ENCODE data around the gene MSI2. TPM values are rescaled to one million over a fixed set of nuclear protein-coding genes. Genes with fewer than 3 reads are reported as not detected.

MSI2 gene
- total RNA-seq, 1 experiment from 2014 or later = 75.0 TPM

GRCh38 chr17:57559634-57560318 lies 303.5 kb downstream of the MSI2 start:
- in situ Hi-C loops (cut with HindIII; ENCODE audit: low sequenced_read_pairs) = no loop called here
- DNase-seq (ENCODE audit: low spot score) = no peak

DNA sequence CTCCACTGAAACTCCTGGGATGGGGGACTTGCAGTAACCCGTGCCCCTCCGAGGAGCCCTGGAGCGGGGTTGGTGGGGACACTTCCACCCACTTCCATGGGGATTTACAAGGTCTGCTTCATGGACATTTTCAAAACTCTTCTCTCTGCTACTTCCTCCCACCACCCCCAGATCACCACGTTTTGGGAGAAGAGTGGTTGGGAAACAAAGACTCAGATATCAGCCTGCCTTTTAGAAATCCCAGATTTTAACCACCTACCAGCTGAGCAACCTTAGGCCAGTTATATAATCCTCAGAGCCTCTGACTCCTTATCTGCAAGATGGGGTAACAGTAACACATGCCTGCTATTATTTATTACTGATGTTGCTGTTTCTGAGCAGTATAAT lies 304.0 kb downstream of the MSI2 start:
- in situ Hi-C loops (cut with HindIII; ENCODE audit: low sequenced_read_pairs) = no loop called here
- DNase-seq (ENCODE audit: low spot score) = no peak

DNA sequence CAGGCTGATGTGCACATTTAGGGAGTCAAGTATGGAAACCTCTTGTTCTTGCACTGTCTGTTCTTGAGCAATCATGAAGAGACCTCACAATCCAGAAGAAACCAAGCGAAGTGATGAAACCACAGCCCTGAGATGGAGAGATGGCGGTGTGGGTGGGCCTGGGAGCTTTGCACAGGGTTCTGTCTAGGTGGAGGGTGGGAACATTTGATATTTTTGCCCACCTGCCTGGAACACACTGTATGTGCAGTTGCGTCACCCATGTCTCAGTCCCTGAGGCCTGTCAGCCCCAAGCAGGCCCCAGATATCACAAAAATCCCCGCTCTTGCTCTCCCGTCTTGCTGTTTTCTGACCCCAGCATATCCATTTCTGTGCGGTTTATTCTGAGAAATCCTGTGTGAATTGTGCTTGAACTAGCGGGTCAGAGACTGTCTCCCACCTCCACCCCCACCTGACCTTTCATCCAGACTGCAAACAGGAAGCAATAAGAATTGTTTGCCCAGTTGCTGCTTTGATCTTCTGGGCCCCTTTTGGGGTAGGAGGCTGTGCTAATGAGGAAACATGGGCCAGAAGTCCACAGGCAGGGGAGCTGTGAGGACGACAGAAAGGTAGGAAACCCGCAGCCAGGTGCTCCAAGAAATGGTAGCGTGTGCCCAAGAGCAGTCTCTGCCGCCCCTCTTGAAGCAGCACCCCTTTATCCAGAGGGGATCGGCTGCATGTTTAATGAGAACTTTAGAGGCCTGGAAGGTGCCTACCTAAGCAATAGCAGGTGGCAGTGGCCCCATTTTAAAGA lies 304.9 kb downstream of the MSI2 start:
- DNase-seq (ENCODE audit: low spot score) = no peak
- in situ Hi-C loops (cut with HindIII; ENCODE audit: low sequenced_read_pairs) = no loop called here

GRCh38 chr17:57562184-57562698 lies 305.9 kb downstream of the MSI2 start:
- peak; percentile 55 for DNase-seq (ENCODE audit: low spot score)
- in situ Hi-C loops (cut with HindIII; ENCODE audit: low sequenced_read_pairs) = no loop called here

DNA sequence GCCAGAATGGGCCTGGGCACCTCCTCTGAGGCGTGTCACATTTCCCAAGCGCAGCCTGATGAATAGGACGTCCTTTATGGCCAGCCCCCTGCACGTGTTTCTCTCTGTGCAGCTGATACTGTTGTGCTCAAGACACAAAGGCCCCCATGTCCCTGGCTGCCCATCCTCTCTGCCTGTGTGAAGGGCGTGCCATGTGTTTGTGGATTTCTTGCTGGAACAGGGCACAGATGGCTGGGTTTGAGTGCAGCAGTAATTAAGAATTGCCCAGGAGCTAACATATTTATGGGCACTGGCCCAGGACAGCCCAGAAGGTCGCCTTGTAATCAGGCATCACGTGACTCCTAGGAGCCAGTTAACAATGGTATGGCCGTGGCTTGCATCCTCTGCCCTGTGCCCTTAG lies 307.6 kb downstream of the MSI2 start:
- DNase-seq (ENCODE audit: low spot score) = peak; percentile 96
- in situ Hi-C loops (cut with HindIII; ENCODE audit: low sequenced_read_pairs) = no loop called here

GRCh38 chr17:57565176-57565575 lies 308.9 kb downstream of the MSI2 start:
- peak; percentile 62 for DNase-seq (ENCODE audit: low spot score)
- in situ Hi-C loops (cut with HindIII; ENCODE audit: low sequenced_read_pairs) = no loop called here

- in situ Hi-C loops (cut with HindIII; ENCODE audit: low sequenced_read_pairs) = no loop called here
These were observed 310.4 kb downstream of the MSI2 start for GRCh38 chr17:57566721-57567120.

GRCh38 chr17:57567251-57567650 lies 310.9 kb downstream of the MSI2 start:
- peak; percentile 36 for DNase-seq (ENCODE audit: low spot score)
- in situ Hi-C loops (cut with HindIII; ENCODE audit: low sequenced_read_pairs) = no loop called here

More at GRCh38 chr17:57566721-57567120, 310.4 kb downstream of the MSI2 start:
- no peak for DNase-seq (ENCODE audit: low spot score)

DNA sequence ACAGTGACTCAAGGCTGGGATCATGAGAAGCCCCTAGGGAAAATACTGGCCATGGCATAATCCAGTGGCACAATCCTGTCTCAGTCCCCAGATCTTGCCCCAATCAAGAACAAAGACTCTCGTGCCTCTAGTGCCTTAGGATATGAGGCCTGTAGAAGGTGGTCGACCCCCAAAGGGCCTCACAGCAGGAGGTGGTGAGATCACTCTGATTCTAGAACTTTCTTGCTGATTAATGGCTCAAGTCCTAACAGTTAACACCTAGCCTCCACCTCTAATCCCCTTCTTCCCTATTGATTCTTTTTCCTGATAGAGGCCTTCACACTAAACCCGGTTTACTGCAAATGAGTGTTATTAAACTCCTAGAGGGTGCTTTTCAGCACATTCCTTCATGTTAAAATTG lies 312.0 kb downstream of the MSI2 start:
- in situ Hi-C loops (cut with HindIII; ENCODE audit: low sequenced_read_pairs) = no loop called here
- no peak for DNase-seq (ENCODE audit: low spot score)

- in situ Hi-C loops (cut with HindIII; ENCODE audit: low sequenced_read_pairs) = no loop called here
- DNase-seq (ENCODE audit: low spot score) = no peak
These were observed 312.7 kb downstream of the MSI2 start for GRCh38 chr17:57569021-57569420.

DNA sequence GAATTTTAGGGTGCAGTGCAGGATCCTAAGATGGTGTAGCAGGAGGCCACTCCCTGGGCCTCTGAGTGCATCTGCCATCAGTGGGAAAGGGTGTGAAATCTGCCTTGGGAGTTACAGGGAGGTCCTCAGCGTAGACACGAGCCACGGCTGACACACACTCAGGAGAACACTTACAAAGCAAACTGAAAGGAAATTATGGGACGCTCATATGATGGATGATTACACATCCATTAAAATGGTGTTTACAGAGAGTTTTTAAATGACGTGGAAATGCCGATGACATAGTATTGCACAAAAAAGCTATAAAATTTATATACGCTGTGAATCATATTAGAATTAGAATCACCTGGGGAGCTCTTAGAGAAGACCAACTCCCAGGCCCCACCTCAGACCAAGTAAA lies 313.5 kb downstream of the MSI2 start:
- no peak for DNase-seq (ENCODE audit: low spot score)
- in situ Hi-C loops (cut with HindIII; ENCODE audit: low sequenced_read_pairs) = no loop called here

- in situ Hi-C loops (cut with HindIII; ENCODE audit: low sequenced_read_pairs) = no loop called here
- peak; percentile 77 for DNase-seq (ENCODE audit: low spot score)
These were observed 314.5 kb downstream of the MSI2 start for GRCh38 chr17:57570724-57571344.

DNA sequence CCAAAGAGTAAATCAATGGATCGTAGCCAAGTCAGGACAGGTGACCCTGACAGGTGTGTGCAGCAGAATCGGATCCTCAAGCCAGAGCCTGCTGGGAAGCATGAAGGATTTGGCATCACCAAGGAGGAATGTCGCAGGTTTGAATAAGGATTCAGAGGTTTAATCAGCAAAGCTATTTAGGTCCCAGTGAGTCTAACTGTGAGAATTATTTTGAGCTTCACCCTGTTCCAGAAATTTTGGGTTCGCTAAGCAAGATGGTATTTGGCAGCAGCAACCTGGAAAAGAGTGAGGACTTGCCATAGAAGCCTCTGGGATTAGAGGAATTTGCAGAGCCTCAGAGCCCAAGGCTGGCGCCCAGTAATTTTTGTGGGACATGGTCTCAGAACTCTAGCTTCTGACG lies 315.7 kb downstream of the MSI2 start:
- in situ Hi-C loops (cut with HindIII; ENCODE audit: low sequenced_read_pairs) = no loop called here
- peak; percentile 97 for DNase-seq (ENCODE audit: low spot score)

DNA sequence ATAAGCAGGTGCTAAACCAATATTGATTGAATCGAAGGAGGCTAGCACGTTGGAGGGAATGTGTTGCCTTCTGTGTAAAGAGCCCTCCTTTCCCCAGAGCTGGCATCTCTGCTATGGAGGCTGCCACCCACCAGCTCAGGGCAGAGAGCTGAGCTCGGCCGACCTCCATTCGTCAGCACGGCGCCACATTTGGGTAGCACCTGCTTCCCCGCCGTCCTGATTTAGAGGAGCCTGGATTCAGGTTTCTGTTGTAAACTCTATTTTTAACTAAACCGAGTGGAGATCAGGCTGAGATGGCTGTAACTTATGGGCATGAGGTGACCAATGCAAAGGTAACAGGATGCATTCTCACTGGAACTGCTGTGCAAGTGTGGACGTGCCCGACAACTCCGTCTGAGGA lies 316.3 kb downstream of the MSI2 start:
- in situ Hi-C loops (cut with HindIII; ENCODE audit: low sequenced_read_pairs) = no loop called here
- no peak for DNase-seq (ENCODE audit: low spot score)

DNA sequence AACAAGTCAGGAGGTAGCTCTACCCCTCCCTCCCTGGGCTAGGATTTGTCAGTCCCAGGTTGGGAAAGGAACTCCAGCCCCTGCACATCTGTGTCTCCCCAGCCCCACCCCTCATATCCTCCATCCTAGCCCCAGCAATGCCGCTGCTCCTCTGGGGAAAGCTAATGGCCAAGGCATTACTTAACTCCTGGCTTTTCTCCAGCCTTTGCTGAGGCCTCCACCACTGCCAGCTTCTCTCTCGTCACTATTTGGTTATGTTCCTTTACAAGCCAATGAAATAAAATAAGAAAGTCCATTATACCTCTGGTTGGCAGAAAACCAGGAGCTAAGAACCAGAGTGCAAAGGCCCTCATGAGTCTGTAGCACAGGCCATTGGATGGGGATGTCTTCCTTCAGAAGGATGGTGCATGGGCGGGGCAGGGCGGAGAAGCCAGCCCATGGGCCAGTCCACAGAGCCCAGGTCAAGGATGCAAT lies 317.8 kb downstream of the MSI2 start:
- DNase-seq (ENCODE audit: low spot score) = peak; percentile 64
- in situ Hi-C loops (cut with HindIII; ENCODE audit: low sequenced_read_pairs) = no loop called here

- in situ Hi-C loops (cut with HindIII; ENCODE audit: low sequenced_read_pairs) = no loop called here
- DNase-seq (ENCODE audit: low spot score) = no peak
These were observed 320.4 kb downstream of the MSI2 start for GRCh38 chr17:57576744-57577143.

DNA sequence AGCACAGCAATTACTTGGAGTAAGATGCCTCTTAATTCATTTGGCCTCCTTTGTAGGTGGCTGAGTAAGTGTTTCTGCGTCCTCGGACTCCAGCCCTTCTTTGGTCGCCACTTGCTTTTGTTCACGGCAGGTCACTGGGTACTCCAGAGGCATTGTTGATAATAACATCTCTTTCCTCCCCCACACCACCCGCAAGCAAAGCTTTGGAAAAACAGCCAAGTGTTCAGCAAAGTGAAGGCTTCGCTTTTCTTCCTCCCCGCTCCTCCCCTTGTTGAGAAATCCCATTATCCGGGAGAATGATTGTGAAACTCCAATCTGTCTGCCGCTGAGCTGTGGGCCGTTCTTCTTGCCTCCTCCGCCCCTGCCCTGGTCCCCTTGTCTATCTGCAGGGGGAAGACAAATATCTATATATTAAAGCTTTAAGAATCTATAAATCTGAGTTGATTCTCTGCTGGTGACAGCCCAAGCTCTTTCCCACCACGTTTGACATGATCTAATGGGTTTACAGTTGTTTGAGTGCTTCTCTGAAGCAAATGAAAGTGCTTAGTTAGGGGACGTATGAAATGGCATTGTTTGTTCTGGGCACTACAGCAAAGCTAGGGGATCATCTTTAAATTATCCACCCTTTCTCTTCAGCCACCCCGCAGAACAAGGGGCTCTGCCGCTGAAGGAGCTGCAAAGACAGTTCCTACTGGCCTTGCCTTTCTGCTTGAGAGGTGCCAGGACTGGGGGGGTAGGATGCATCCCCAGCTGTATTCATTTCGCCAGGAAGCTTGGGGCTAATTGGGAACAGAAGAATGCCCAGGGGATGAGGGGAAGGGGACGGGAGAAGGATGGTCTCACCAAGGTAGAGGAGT lies 321.7 kb downstream of the MSI2 start:
- in situ Hi-C loops (cut with HindIII; ENCODE audit: low sequenced_read_pairs) = no loop called here
- no peak for DNase-seq (ENCODE audit: low spot score)

GRCh38 chr17:57578608-57579225 lies 322.4 kb downstream of the MSI2 start:
- in situ Hi-C loops (cut with HindIII; ENCODE audit: low sequenced_read_pairs) = no loop called here
- DNase-seq (ENCODE audit: low spot score) = no peak

GRCh38 chr17:57579245-57579644 lies 322.9 kb downstream of the MSI2 start:
- no peak for DNase-seq (ENCODE audit: low spot score)
- in situ Hi-C loops (cut with HindIII; ENCODE audit: low sequenced_read_pairs) = no loop called here
